H9 (cell line): ENCODE data around the gene DMRT1. TPM values are rescaled to one million over a fixed set of nuclear protein-coding genes. Genes with fewer than 3 reads are reported as not detected.

Experiments used
- DNase-seq: peaks from one replicate; pipeline ENCODE4 v3.0.0-alpha.2; 2017
- H2AFZ ChIP-seq: one replicate; pipeline ENCODE4 v1.6.1; 2013; ENCODE audit warnings: mild to moderate bottlenecking, low read length, control low read depth, moderate library complexity
- H2AK5ac ChIP-seq: 2 replicates; pipeline ENCODE4 v1.6.1; 2013; ENCODE audit warnings: low read length, control low read depth, mixed read lengths; ENCODE audit not compliant: insufficient read length
- H2BK120ac ChIP-seq: one replicate; pipeline ENCODE4 v1.6.1; 2013; ENCODE audit warnings: low read depth, mild to moderate bottlenecking, low read length, control low read depth, inconsistent platforms; ENCODE audit not compliant: poor library complexity, severe bottlenecking
- H2BK12ac ChIP-seq: 2 replicates; pipeline ENCODE4 v1.6.1; 2013; ENCODE audit warnings: low read length, control low read depth, mixed read lengths, low read depth; ENCODE audit not compliant: insufficient read length
- H2BK15ac ChIP-seq: 2 replicates; pipeline ENCODE4 v1.6.1; 2013; ENCODE audit warnings: low read depth, low read length, control low read depth
- H2BK20ac ChIP-seq: one replicate; pipeline ENCODE4 v1.6.1; 2013; ENCODE audit warnings: low read depth, mild to moderate bottlenecking, low read length, control low read depth, inconsistent platforms; ENCODE audit not compliant: poor library complexity, severe bottlenecking
- H2BK5ac ChIP-seq: 2 replicates; pipeline ENCODE4 v1.6.1; 2013; ENCODE audit warnings: low read length, control low read depth, mixed read lengths; ENCODE audit not compliant: insufficient read length
- H3K14ac ChIP-seq: 2 replicates; pipeline ENCODE4 v1.6.1; 2013; ENCODE audit warnings: low read length, control low read depth; ENCODE audit not compliant: insufficient read depth
- H3K18ac ChIP-seq: 2 replicates; pipeline ENCODE4 v1.6.1; 2013; ENCODE audit warnings: low read depth, mild to moderate bottlenecking, mixed read lengths, low read length, control low read depth; ENCODE audit not compliant: insufficient read length
- H3K23ac ChIP-seq: 2 replicates; pipeline ENCODE4 v1.6.1; 2013; ENCODE audit warnings: low read length, control low read depth, mixed read lengths, low read depth; ENCODE audit not compliant: insufficient read length
- H3K23me2 ChIP-seq: 2 replicates; pipeline ENCODE4 v1.6.1; 2013; ENCODE audit warnings: low read depth, mild to moderate bottlenecking, mixed read lengths, low read length, control low read depth; ENCODE audit not compliant: insufficient read length, poor library complexity, severe bottlenecking
- H3K27ac ChIP-seq: 2 replicates; pipeline ENCODE4 v1.5.1; 2013; ENCODE audit warnings: low read length, control low read depth, mixed read lengths, low read depth; ENCODE audit not compliant: insufficient read length
- H3K27me3 ChIP-seq: 2 replicates; pipeline ENCODE4 v1.6.1; 2013; ENCODE audit warnings: low read length, control low read depth, inconsistent platforms; ENCODE audit not compliant: insufficient read depth
- H3K4ac ChIP-seq: 2 replicates; pipeline ENCODE4 v1.6.1; 2013; ENCODE audit warnings: low read depth, mild to moderate bottlenecking, control low read depth, inconsistent platforms, low read length, moderate library complexity
- H3K4me1 ChIP-seq: 2 replicates; pipeline ENCODE4 v1.6.1; 2013; ENCODE audit warnings: low read length, control low read depth, inconsistent platforms; ENCODE audit not compliant: insufficient read depth
- H3K4me2 ChIP-seq: 2 replicates; pipeline ENCODE4 v1.6.1; 2013; ENCODE audit warnings: low read length, control low read depth, mixed read lengths; ENCODE audit not compliant: insufficient read length, insufficient read depth
- H3K56ac ChIP-seq: 2 replicates; pipeline ENCODE4 v1.6.1; 2013; ENCODE audit warnings: low read depth, mild to moderate bottlenecking, mixed read lengths, low read length, control low read depth; ENCODE audit not compliant: insufficient read length
- H3K79me1 ChIP-seq: 2 replicates; pipeline ENCODE4 v1.6.1; 2013; ENCODE audit warnings: low read depth, mild to moderate bottlenecking, moderate library complexity, low read length, control low read depth, inconsistent platforms; ENCODE audit not compliant: insufficient read depth, poor library complexity, severe bottlenecking
- H3K79me2 ChIP-seq: 2 replicates; pipeline ENCODE4 v1.6.1; 2013; ENCODE audit warnings: low read length, control low read depth, inconsistent platforms; ENCODE audit not compliant: insufficient read depth
- H3K9ac ChIP-seq: 2 replicates; pipeline ENCODE4 v1.6.1; 2013; ENCODE audit warnings: low read length, control low read depth, mixed read lengths; ENCODE audit not compliant: insufficient read length; ENCODE audit errors: extremely low read depth
- H3K9me3 ChIP-seq: one replicate; pipeline ENCODE4 v1.6.1; 2013; ENCODE audit warnings: low read depth, low read length, inconsistent platforms; ENCODE audit not compliant: control insufficient read depth
- H3T11ph ChIP-seq: one replicate; pipeline ENCODE4 v1.6.1; 2013; ENCODE audit warnings: mild to moderate bottlenecking, low read length, control low read depth, inconsistent platforms
- H4K20me1 ChIP-seq: one replicate; pipeline ENCODE4 v1.6.1; 2013; ENCODE audit not compliant: control insufficient read depth, insufficient read length, insufficient read depth
- H4K5ac ChIP-seq: 2 replicates; pipeline ENCODE4 v1.6.1; 2013; ENCODE audit warnings: low read depth, mild to moderate bottlenecking, mixed read lengths, low read length, control low read depth; ENCODE audit not compliant: insufficient read length
- H4K8ac ChIP-seq: replicated peaks from 2 replicates; pipeline ENCODE4 v1.6.1; 2013; ENCODE audit warnings: low read length, control low read depth, mixed read lengths, low read depth; ENCODE audit not compliant: insufficient read length
- H4K91ac ChIP-seq: 2 replicates; pipeline ENCODE4 v1.6.1; 2013; ENCODE audit warnings: low read depth, mild to moderate bottlenecking, moderate library complexity, mixed read lengths, low read length, control low read depth; ENCODE audit not compliant: insufficient read length
- H3K27ac Mint-ChIP-seq, 3 experiments: 2 replicates in 2 of 3; 3 replicates in 1 of 3; pipeline ENCODE4 v1.8.0; 2020 to 2021; ENCODE audit warnings: mixed read lengths in 3 of 3, mild to moderate bottlenecking in 1 of 3, moderate library complexity in 1 of 3
- H3K27me3 Mint-ChIP-seq: 2 replicates; pipeline ENCODE4 v1.8.0; 2021; ENCODE audit warnings: low read depth, mild to moderate bottlenecking, moderate library complexity, mixed read lengths
- H3K36me3 Mint-ChIP-seq, 3 experiments: 2 replicates in 2 of 3; 3 replicates in 1 of 3; pipeline ENCODE4 v1.8.0; 2020 to 2021; ENCODE audit warnings: low read depth in 3 of 3, mixed read lengths in 3 of 3; ENCODE audit not compliant: insufficient read depth in 1 of 3
- H3K4me1 Mint-ChIP-seq, 2 experiments: 2 replicates each; pipeline ENCODE4 v1.8.0; 2020; ENCODE audit warnings: mixed read lengths in 2 of 2
- H3K4me3 Mint-ChIP-seq, 2 experiments: 2 replicates in 1 of 2; 3 replicates in 1 of 2; pipeline ENCODE4 v1.8.0; 2020 to 2021; ENCODE audit warnings: mild to moderate bottlenecking in 2 of 2, mixed read lengths in 2 of 2, moderate library complexity in 1 of 2
- H3K9me3 Mint-ChIP-seq, 2 experiments: 2 replicates in 1 of 2; 3 replicates in 1 of 2; pipeline ENCODE4 v1.8.0; 2020; ENCODE audit warnings: mild to moderate bottlenecking in 2 of 2, mixed read lengths in 2 of 2, moderate library complexity in 1 of 2
- CTCF ChIP-seq: fragments of 200-600 bp; sonication (generic); conservative IDR thresholded peaks from 3 replicates; pipeline ENCODE4 v1.8.0; 2021; ENCODE audit warnings: antibody characterized with exemption, mild to moderate bottlenecking
- WGBS: extraction: QIAGEN DNeasy Blood & Tissue Kit; methylation state at CpG from one replicate; pipeline ENCODE4 v1.1.7; 2013; ENCODE audit warnings: missing lambda C conversion rate, low lambda C conversion rate, mixed read lengths; ENCODE audit not compliant: insufficient read length; ENCODE audit errors: extremely low coverage; 5-methylcytosine and 5-hydroxymethylcytosine counted together
- total RNA-seq: library from RNA; stranded (reverse); gene quantifications from 2 replicates; pipeline ENCODE4 v1.2.1, GENCODE V29; 2021

The DMRT1 gene
- total RNA-seq, 1 experiment from 2014 or later, result not detected

- no peak overlapping the region for H3K56ac ChIP-seq
- no peak overlapping the region for H3K27ac Mint-ChIP-seq
- no peak overlapping the region for H2AFZ ChIP-seq
- no peak overlapping the region for H3K23ac ChIP-seq
- H3K4me1 Mint-ChIP-seq, result peaks cover 47 to 48% of the 10 kb centered on the region in 2 experiments
- no peak overlapping the region for H3T11ph ChIP-seq
- no peak overlapping the region for H2AK5ac ChIP-seq
- H2BK120ac ChIP-seq, result no peak overlapping the region
- no CpG with 5 or more reads among the region's 3 CpGs for WGBS
- no peaks in the 10 kb centered on the region for H4K20me1 ChIP-seq
- H2BK15ac ChIP-seq, result no peak overlapping the region
- H2BK5ac ChIP-seq, result no peak overlapping the region
- no peak overlapping the region for H4K8ac ChIP-seq
- no peaks in the 10 kb centered on the region for H3K9me3 Mint-ChIP-seq
- no peaks in the 10 kb centered on the region for H3K79me1 ChIP-seq
- DNase-seq, result no peak
- no peak overlapping the region for H3K4ac ChIP-seq
- no peaks in the 10 kb centered on the region for H3K36me3 Mint-ChIP-seq
- H3K14ac ChIP-seq, result no peak overlapping the region
- no peak overlapping the region for H3K27ac ChIP-seq
- no peak overlapping the region for H2BK20ac ChIP-seq
- H3K27me3 Mint-ChIP-seq, result peaks cover 21% of the 10 kb centered on the region
- H2BK12ac ChIP-seq, result no peak overlapping the region
- H4K5ac ChIP-seq, result no peak overlapping the region
- H3K4me3 Mint-ChIP-seq, result no peak overlapping the region
- no peak overlapping the region for H3K18ac ChIP-seq
- no peaks in the 10 kb centered on the region for H3K9me3 ChIP-seq
- H3K4me1 ChIP-seq, result peaks cover 2% of the 10 kb centered on the region; the same call in 1 of the 2 replicates
- H3K27me3 ChIP-seq, result no peaks in the 10 kb centered on the region
- H3K4me2 ChIP-seq, result no peak overlapping the region
- H3K23me2 ChIP-seq, result no peaks in the 10 kb centered on the region
- no peaks in the 10 kb centered on the region for H3K79me2 ChIP-seq
- H3K9ac ChIP-seq, result no peak overlapping the region
- no peak overlapping the region for H4K91ac ChIP-seq
- no peak for TF ChIP-seq CTCF
Observed at GRCh38 chr9:903886-904285, 62.4 kb downstream of the DMRT1 start.
